HG03439 (cell line): ENCODE data around the gene TMED4.
"Not testable (repeated sequence)": the region's sequence is repeated elsewhere in the genome, so short reads cannot be mapped to it uniquely, and the experiment has no call there.

Experiments
- ATAC-seq: cut with Tn5 transposase; IDR thresholded peaks from one replicate; pipeline ENCODE4 v1.9.1; 2021; ENCODE audit warnings: mild to moderate bottlenecking, moderate library complexity; ENCODE audit not compliant: unreplicated experiment

Gene TMED4

DNA sequence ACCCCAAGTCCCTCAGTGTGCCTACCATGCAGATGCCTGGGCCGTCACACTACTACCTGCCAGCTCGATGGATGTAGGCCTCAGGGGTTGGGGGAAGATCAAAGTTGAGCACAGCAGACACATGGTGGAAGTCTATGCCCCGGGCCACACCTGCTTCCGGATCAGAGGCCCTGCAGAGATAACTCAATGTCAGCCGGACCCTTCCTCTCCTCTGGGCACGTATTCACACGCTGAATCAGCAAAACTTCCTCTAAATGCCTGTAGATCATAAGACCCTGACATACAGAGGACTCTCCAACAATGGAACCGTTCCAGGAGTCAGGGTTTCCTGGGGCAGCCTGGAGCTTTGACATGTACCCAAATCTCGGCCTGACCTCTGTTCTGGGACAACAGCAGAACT lies 12.1 kb downstream of the TMED4 start:
- ATAC-seq, result no peak

GRCh38 chr7:44568771-44569560 lies 13.1 kb downstream of the TMED4 start:
- ATAC-seq, result no peak

GRCh38 chr7:44567884-44568283 lies 14.1 kb downstream of the TMED4 start:
- ATAC-seq, result no peak

- no peak for ATAC-seq
Observed at GRCh38 chr7:44566680-44567079, 15.4 kb downstream of the TMED4 start.

DNA sequence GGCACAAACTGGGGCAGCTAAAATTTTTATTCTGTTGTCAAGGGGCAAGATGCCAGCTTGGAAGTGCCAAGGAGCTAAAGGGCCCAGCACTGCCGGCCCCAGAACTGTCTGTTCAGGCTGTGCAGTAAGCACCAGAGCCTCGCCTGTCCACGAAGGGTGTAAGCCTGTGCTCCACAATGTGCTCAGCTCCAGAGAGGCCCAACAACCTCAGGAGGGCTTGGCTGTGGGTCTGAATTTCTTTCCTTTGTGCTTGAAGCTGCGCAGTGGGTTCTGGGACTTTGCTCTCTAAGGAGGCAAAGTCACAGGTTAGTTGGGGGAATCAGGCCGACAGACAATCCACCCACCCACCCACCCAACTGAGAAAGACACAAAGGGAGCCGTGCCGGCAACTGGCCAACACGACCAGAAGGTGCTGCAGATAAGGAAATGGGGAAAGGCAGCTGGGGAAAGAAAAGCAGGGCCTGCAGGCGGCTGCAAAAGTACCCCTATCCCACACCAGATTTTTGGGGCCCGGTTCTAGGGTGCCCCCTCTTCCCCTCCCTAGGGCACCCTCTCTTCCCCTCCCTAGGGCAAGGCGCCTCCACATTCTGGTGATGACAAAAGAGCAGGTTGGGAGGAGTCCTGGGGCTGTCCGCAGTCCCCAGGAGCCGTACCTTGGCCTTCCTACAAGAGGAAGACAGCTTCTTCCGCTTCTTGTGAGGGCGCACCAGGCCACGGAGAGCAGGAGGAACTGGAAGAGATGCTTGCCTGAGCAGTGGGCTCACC lies 16.1 kb downstream of the TMED4 start:
- no peak for ATAC-seq

- ATAC-seq, result no peak
Observed at GRCh38 chr7:44565097-44565794, 16.8 kb downstream of the TMED4 start.

GRCh38 chr7:44564606-44565005 lies 17.4 kb downstream of the TMED4 start:
- ATAC-seq, result no peak

DNA sequence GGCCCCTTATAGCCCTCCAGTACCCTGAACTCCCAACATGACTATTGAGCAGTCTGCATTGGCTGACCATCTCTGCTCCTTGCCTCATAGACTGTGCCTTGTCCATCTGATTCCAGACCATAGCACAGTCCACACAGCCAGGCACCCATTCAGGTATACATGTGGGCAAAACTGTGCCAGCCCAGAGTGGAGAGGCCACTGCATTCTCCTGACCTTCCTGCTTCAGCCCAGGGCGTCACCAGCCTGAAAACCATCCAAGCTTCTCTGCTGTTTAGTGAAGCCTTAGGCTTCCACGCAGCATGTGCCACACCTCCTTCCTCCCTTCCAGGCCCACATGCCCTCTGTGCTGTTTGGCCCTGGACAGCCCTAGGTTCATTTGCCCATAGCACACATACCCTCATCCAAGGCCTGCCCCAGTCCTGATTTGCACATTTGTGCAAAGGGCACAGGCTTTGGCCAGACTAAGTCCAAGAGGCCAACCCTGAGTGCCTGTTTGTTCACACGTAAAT lies 18.8 kb downstream of the TMED4 start:
- ATAC-seq, result no peak

DNA sequence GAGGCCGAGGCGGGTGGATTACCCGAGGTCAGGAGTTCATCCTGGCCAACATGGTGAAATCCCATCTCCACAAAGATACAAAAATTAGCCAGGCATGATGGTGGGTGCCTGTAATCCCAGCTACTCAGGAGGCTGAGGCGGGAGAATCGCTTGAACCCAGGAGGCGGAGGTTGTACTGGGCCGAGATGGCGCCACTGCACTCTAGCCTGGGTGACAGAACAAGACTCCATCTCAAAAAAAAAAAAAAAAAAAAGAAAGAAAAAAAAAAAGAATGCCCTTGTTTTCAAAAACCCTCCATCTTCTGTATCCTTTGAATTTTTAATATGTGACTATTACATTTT lies 19.4 kb downstream of the TMED4 start:
- not testable (repeated sequence) for ATAC-seq

DNA sequence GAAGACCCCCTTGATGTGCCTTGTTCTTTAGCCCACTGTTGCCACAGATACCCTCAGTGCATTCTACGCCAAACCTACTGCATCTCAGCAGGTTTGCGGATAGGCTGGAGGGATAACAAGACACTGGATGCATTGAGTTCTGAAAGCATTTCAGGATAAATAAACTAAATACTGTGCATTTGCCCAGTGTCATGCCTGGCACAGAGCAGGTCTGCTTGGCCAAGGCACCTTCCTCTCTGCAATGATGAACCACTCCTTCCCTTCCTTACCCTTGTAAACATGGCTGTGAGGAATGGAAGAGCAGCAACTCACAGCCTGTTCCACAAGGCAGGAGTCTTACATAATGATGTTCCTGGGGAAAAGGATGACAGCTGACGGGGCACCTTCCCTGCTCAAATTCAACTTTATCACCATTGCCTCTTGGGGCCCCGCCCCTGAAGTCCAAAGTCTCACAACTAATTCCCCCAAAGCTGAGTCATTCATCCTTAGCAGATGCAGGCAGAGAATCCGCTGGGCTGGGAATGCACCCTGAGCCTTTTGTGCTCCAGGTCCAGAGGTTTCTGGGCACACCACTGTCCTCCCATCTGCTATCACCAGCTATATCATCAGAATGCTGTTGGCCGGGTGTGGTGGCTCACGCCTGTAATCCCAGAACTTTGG lies 19.9 kb downstream of the TMED4 start:
- no peak for ATAC-seq

- ATAC-seq, result no peak
Observed at GRCh38 chr7:44561481-44561880, 20.6 kb downstream of the TMED4 start.

DNA sequence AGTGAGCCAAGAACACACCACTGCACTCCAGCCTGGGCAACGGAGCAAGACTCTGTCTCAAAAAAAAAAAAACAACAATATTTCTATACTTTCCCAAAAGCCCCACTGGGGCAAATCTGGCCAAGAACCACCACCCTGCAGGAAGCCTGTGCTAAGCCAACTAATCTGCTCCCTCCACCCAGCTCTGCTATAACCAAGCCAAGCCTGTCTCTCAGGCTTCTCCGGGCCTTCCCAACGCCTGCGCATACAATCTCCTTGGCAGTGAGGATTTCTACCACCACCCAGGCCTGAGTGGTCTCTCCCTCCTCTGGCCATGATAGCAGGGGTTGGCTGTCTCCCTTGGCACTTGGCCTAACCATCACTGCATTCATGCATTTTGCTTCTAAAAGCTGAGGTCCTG lies 22.5 kb downstream of the TMED4 start:
- ATAC-seq, result no peak

DNA sequence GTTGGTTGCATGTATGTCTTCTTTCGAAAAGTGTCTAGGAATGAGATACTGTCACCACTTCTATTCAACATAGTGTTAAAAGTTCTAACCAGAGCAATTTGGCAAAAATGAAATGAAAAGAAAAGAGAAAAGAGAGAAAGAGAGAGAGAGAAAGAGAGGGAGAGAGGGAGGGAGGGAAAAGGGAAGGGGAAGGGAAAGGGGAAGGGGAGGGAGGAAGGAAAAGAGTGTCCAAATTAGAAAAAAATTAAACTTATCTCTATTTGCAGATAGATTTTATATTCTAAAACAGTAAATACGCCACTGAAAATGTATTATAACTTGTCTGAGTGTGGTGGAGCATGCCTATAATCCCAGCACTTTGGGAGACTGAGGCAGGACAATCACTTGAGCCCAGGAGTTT lies 24.5 kb downstream of the TMED4 start:
- no peak for ATAC-seq

- no peak for ATAC-seq
Observed at GRCh38 chr7:44555350-44555749, 26.7 kb downstream of the TMED4 start.

GRCh38 chr7:44552473-44553005 lies 29.5 kb downstream of the TMED4 start:
- not testable (repeated sequence) for ATAC-seq

GRCh38 chr7:44549457-44549856 lies 32.6 kb downstream of the TMED4 start:
- ATAC-seq, result no peak

GRCh38 chr7:44548893-44549292 lies 33.1 kb downstream of the TMED4 start:
- no peak for ATAC-seq

DNA sequence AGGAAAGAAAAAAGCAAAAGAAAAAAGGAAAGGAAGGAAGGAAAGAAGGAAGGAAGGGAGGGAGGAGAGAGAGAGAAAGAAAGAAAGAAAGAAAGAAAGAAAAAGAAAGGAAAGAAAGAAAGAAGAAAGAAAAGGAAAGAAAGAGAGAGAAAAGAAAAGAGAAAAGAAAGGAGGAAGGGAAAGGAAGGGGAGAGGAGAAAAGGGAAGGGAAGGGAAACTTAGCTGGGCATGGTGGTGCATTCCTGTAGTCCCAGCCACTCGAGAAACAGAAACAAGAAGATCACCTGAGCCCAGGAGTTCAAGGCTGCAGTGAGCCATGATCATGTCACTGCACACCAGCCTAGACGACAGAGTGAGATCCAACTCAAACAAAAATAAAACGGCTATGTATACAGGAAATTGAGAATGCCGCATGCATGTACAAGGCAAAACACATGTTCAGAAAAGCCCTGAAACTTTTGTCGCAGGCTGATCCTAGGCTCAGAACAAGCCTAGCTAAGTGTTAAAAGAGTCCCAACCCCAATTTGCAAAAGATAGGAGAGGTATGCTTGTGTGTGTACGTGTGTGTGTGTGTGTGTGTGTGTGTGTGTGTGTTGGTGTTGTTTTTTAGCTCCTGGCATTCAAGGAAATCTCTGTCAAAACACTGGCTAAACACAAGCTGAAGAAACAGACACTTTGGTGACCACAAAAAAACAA lies 34.3 kb downstream of the TMED4 start:
- ATAC-seq, result no peak

DNA sequence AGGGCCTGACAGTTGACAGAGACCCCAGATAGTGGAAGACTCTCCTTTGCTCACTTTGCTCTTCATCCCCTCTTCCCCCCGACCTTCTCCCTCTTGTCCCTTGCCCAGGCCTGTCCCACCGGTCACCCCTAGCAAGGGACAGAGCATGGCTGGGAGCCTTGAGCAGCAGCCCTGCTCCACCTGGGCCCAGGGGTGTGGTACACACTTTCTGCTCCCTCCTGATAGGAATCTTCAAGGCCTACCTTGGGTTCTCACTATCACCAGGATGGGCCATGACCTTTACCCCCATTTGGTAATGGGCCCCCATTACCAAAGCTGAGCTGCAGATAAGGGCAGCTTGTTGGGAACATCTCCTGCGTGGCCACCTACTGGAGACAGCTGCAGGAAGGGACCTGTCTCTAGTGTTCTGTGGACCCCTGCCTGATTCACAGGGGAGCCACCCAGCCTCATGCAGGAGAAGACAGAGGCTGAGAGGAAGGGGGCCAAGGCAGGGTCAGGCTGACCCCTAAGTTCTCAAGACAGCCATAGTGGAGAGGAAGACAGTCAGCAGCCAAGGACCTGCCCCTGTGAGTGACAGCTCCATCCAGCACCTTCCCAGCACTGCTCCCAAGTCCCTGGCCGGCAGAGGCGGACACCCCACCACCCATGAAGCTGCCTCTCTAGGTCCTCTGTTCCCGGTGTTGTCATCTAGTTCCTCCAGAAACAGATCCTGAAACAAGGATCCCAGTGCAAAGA lies 40.0 kb downstream of the TMED4 start:
- ATAC-seq, result no peak
